Left forelimb (tissue), 1 donor: ENCODE results near the gene PRDM5.
"Not testable (repeated sequence)": the region's sequence is repeated elsewhere in the genome, so short reads cannot be mapped to it uniquely, and the experiment has no call there.

ENCODE experiments used
- DNase-seq: peaks from one replicate; pipeline ENCODE4 v3.0.0-alpha.2; 2018; ENCODE audit warnings: low spot score

Gene PRDM5

DNA sequence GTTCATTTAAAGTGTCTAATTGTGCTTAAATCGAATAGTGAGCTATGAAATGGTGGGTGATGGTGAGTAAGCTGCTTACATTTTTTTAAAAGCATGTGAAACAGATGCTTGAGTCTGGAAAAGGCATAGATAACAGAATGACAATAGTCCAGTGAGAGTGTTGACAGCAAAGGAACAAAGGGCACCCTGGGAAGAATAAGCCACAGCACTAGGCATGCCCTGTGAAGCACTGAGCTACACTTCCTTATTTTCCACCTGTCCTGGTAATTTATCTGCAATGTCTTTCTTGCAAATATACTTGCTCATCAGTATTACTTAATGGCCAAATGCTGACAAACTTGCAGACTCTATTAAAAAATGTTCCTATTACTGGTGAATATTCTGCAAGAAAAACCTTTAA is 168.7 kb downstream of the PRDM5 start:
- DNase-seq, result no peak

GRCh38 chr4:120750152-120750525 is 172.4 kb downstream of the PRDM5 start:
- DNase-seq, result no peak

GRCh38 chr4:120749445-120750151 is 172.9 kb downstream of the PRDM5 start:
- DNase-seq, result no peak

- not testable (repeated sequence) for DNase-seq
Observed at GRCh38 chr4:120741636-120742035, 180.9 kb downstream of the PRDM5 start.

- no peak for DNase-seq
Observed at GRCh38 chr4:120736312-120736711, 186.2 kb downstream of the PRDM5 start.

DNA sequence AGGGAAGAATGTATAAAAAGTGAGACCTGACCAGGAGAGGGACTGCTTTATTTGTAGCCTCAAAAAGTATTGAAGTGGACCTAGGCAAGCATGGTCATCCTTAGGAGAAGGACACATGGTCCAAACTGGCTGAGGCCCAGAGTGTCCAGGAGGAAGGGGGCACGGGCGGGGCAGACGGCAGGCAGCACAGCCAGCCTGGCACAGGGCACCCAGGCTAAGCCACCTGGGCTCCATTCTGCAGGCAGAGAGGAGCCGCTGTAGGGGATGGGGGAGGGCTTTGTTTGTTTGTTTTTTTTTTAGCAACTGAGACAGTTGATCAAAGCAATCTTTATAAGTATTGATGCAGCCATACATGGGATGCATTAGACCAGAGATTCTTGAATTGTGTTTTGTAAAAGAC is 188.6 kb downstream of the PRDM5 start:
- DNase-seq, result no peak

- DNase-seq, result no peak
Observed at GRCh38 chr4:120733054-120733453, 189.5 kb downstream of the PRDM5 start.

GRCh38 chr4:120731561-120731960 is 191.0 kb downstream of the PRDM5 start:
- no peak for DNase-seq

DNA sequence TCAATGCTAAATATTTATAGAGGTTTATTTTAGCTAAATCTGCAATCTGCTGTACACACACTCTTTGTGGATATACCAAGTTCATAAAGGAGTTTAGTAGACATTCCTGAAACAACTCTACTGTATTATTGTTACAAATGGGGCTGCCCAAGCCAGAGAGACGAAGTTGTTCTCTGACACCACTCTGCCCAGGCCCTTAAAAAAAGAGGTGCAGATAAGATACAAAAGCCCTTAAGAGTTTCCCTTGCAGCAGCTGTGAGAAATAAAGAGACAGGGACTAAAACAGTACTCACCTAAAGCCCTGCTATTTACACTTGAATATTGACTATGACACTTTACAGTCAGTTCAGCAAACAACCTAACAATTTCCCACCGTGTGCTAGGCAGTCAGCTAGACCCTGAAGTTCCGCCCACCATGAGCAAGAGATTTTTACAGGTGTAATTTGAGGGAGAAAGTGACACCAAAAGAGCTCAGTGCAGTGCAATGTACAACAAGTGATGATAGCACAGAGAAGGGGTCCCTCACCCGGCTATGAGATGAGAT is 191.7 kb downstream of the PRDM5 start:
- no peak for DNase-seq

- no peak for DNase-seq
Observed at GRCh38 chr4:120728892-120729675, 193.4 kb downstream of the PRDM5 start.

- no peak for DNase-seq
Observed at GRCh38 chr4:120725639-120726580, 196.6 kb downstream of the PRDM5 start.

DNA sequence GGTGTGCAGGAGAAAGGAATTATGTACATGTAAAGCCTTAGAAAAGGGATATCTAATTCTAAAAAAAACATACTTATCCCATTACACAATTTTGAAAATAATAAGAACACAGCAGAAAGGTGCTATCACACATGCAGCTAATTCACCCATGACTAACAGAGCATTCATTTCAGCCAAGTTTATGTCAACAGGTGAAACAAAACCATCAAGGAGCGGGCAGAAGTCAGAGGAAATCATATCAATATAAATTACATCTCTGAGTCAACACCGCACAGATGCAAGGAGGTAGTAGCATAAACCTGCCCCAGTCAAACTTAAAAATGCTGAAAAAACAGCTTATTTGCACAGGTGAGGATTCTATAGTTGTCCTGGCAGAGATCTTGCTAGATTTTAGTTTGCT is 197.9 kb downstream of the PRDM5 start:
- no peak for DNase-seq

GRCh38 chr4:120723986-120724385 is 198.5 kb downstream of the PRDM5 start:
- no peak for DNase-seq

GRCh38 chr4:120723105-120723504 is 199.4 kb downstream of the PRDM5 start:
- no peak for DNase-seq

DNA sequence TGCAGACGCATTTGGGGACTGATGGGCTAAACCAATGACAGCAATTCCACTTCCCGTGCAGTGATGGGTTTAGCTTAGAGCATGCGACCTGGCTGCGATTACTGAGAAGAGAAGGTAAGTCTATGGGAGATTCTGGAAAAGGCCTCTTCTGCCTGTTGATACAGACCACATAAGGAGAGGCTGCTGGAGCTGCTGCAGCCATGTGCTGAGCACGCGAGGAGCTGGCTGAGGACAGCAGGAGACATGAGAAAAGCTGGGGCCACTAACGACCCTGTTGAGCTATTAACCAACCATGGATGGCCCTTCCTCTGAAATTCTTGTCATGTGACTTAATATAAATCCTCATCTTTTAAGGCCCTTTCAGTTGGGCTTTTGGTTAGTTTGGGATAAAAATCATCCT is 199.9 kb downstream of the PRDM5 start:
- DNase-seq, result no peak

DNA sequence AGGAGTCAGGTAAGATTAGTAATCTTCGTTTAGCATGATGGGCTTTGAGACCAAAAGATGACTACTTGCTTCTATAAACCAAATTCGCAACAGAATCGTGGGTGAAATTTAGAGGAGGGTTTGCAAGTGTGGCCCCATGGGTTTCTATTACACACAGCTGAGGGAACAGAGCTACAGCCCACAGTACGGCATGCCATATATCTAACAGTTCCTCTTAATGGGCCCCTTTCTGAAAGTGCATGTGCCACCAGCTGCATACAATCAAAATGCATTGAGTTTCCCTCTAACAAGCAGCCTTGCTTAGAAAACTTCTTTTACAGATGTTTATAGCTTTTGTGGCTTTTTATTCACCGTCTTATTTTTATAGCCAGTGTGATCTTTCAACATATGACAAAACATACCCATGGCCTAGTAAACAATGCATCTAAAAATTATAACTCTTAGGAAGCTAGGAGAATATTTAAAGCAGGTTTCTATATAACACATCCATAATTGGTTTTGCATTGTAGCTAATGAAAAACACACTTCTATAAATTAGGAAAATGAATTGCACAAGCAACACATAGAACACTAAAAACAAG is 202.1 kb downstream of the PRDM5 start:
- no peak for DNase-seq

GRCh38 chr4:120718979-120719566 is 203.5 kb downstream of the PRDM5 start:
- no peak for DNase-seq

- DNase-seq, result no peak
Observed at GRCh38 chr4:120716346-120716745, 206.2 kb downstream of the PRDM5 start.

GRCh38 chr4:120714417-120715010 is 208.0 kb downstream of the PRDM5 start:
- DNase-seq, result no peak

DNA sequence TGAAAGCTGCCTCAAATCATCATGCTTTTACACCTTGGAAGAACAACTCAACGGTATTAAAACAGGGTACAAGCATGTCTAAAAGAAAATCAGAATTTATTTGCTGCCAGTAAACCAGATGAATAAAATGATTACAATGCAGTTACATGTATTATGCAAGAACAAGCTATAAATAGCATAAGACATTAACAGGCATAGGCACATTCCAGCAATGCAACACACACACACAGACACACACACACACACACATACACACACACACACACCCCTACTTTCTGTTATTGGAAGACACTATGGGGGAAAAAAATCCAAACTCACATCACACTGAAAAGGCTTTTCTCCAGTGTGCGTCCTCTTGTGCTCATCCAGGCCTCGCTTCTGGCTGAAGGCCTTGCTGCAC is 212.5 kb downstream of the PRDM5 start:
- no peak for DNase-seq

GRCh38 chr4:120704538-120704937 is 218.0 kb downstream of the PRDM5 start:
- DNase-seq, result no peak
